Activated CD8-positive, alpha-beta memory T cell treated with anti-CD3 and anti-CD28 coated beads, Interleukin-2, amount 50 U/mL, for 48 hours (primary cell): ENCODE results near the gene PAX8.
A peak's percentile ranks its signal among the peaks of the same experiment; 100 is the strongest.

ENCODE experiments used
- DNase-seq: peaks from one replicate; pipeline ENCODE4 v3.0.0-alpha.2; 2020

PAX8 gene

GRCh38 chr2:113200736-113201490 is 77.8 kb downstream of the PAX8 start:
- DNase-seq, result no peak

DNA sequence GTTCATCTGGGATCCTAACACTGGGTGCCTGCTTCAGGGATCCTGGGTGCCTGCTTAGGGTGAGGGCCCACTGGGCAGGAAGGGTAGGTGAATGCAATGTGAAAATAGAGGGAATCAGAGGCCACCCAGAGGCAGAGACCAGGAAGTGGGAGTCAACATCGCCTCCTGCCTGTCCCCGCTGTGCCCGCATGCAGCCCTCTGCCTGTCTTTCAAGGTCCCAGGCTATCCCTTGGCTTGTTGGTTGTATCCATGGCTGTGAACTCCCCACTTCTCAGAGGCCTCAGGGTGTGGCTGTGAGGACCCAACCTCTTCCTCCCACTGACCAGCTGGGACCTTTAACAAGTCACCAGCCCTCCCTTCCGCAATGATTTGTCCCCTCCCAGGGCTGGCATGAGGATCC is 78.5 kb downstream of the PAX8 start:
- no peak for DNase-seq

- DNase-seq, result peak; percentile 92
Measured at GRCh38 chr2:113198790-113199612, 79.7 kb downstream of the PAX8 start.

DNA sequence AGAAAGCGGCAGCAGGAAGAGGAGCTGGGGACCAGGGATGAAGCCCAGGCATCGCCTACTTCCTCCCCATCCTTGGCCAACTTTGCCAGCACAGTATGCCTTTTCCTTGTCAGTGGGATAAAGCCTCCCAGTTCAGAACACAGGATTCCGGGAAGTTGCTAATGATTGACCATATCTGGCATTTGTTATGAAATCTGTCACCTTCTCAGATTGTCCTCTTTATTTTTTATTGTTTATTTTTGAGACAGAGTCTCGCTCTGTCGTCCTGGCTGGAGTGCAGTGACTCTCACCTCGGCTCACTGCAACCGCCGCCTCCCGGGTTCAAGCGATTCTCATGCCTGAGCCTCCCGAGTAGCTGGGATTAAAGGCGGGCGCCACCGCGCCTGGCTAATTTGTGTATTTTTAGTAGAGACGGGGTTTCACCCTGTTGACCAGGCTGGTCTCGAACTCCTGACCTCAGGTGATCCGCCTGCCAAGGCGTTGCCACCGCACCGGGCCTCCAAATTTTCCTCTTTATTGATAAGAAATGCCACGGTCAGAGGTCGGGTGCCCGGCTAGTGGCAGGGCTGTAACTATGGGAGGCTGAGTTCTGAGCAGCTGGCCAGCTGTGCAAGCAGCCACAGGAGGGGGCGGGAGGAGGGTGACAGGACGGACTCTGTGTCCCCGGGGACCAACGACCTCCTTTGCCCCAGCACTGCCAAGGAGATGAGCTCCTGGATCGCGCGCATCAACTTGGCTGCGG is 80.5 kb downstream of the PAX8 start:
- DNase-seq, result no peak

- no peak for DNase-seq
Measured at GRCh38 chr2:113197347-113198047, 81.2 kb downstream of the PAX8 start.

DNA sequence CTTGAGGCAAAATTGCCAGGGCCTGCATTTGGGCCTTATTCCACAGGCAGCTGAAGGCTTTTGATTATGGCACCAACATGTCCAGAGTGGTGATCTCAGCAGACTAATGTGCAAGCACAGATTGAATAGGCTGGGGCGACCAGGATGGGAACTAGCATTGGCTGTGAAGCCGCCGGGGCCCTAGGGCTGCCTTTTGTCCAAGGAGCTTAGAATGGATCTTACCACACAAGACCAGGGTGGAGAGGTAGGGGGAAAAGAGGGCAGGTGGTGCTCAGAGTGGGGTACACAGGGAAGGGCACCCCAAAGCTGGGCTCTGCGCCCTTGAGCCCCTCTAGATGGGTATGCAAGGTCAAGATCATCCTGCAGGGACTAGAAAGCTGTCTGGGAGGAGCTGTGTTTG is 81.9 kb downstream of the PAX8 start:
- no peak for DNase-seq

DNA sequence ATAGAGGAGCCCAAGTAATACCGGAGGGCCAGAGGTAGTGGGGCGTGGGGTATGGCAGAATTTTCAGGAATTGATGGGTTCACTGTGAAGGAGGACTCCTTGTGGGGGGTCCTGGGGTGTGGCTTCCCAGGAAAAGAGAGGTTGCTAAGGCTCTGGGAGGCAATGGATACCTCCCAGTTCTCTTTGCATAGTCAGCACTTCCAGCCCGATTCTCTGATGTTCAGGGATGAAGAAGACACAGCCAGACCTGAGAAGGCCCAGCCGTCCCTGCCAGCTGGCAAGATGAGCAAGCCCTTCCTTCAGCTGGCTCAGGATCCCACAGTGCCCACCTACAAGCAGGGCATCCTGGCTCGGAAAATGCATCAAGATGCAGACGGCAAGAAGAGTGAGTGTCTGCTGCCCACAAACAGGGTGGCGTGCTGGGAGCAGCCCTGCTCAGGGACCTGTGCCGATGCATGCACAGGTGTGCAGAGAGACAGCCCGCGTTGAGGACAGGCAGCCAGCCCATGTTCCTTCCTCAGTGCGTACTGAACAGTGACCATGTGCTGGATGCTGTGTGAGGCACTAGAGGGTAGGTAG is 82.7 kb downstream of the PAX8 start:
- DNase-seq, result no peak

DNA sequence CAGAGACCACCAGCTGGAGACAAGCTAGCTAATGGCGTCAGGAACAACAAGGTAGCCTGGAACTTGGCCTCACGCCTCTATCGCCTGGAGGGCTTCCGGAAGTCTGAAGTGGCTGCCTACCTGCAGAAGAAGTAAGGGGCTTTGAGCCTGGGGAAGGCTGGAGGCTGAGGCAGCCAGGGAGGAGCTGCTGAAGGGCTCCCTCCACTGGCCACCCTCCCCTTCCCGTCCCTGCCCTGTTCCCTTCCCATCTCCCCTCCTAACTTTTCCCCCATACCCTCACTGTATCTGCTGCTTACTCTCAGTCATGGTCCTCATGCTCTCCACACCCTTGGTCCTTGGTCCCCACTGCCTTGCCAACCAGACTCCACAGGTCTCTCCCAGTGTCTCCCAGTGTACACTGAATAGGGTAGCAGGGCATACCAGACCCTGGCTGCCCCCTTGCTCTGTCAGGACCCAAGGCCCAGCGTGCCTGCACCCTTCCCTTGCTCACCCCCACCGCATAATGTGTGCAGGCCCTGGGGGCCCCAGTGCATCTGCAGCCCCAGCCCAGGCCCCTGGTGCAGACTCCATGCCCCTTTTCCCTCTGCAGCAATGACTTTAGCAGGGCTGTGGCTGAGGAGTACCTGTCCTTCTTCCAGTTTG is 86.1 kb downstream of the PAX8 start:
- DNase-seq, result no peak

GRCh38 chr2:113190871-113191270 is 87.8 kb downstream of the PAX8 start:
- DNase-seq, result no peak

DNA sequence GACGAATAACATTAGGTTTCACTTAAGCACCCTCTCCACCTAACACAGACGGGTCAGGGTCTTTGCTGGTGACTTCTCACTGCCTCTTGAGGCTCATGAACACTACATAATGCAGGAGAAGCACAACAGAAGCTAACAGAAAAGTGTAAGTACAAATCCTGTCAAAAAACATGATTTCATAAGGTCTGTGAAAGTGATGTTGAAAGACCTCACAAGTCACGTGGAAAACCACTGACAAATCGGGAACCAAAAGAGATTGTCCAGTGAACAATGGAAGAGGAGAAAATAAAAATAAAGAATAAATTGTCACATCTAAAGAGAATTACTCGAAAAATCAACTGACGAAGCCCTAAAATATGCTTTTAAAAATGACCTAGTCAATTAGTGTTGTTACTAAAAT is 91.0 kb downstream of the PAX8 start:
- DNase-seq, result no peak

- DNase-seq, result no peak
Measured at GRCh38 chr2:113186433-113186796, 92.3 kb downstream of the PAX8 start.

- DNase-seq, result no peak
Measured at GRCh38 chr2:113185664-113186432, 92.9 kb downstream of the PAX8 start.

GRCh38 chr2:113184531-113185230 is 94.0 kb downstream of the PAX8 start:
- DNase-seq, result no peak

- DNase-seq, result no peak
Measured at GRCh38 chr2:113183703-113184102, 95.0 kb downstream of the PAX8 start.

GRCh38 chr2:113183264-113183663 is 95.5 kb downstream of the PAX8 start:
- no peak for DNase-seq

DNA sequence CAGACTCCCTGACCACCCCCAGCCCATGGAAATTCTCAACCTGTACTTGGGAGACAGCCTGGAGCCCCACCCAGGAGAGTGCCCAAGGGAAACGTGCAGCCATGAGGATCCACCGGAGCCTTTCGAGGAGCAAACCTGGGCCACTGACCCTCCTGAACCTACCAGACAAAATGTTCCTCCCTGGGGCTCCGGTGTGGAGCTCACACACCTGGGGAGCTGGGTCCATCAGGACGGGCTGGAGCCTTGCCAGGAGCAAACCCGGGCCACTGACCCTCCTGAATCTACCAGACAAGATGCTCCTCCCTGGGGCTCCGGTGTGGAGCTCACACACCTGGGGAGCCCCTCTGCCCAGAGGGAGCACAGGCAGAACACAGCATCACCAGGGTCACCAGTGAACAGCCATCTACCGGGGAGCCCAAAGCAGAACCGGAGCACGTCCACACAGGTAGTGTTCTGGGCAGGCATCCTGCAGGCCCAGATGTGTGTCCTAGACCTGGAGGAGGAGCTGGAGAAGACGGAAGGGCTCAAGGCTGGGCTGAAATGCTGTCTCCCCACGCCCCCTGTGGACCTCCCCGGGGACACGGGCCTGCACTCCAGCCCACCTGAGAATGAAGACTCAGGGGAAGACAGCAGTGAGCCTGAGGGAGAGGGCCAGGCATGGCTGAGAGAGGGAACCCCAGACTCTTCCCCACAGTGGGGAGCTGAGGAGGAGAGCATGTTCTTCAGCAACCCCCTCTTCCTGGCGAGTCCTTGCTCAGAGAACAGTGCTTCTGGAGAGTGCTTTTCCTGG is 96.1 kb downstream of the PAX8 start:
- DNase-seq, result no peak

GRCh38 chr2:113181258-113182051 is 97.3 kb downstream of the PAX8 start:
- no peak for DNase-seq

GRCh38 chr2:113180131-113180946 is 98.4 kb downstream of the PAX8 start:
- DNase-seq, result no peak
